Left ventricle myocardium inferior (tissue), 1 donor: ENCODE results near the gene PDCD4. TPM values are rescaled to one million over a fixed set of nuclear protein-coding genes. Genes with fewer than 3 reads are reported as not detected.

Experiments used
- DNase-seq: peaks from one replicate; pipeline ENCODE4 v3.0.0-alpha.2; 2020
- H3K27ac ChIP-seq: fragments of 200-600 bp; replicated peaks from 2 replicates; pipeline ENCODE4 v1.8.0; 2021
- H3K27me3 ChIP-seq: fragments of 200-600 bp; 2 replicates; pipeline ENCODE4 v1.8.0; 2021; ENCODE audit warnings: low read depth
- H3K36me3 ChIP-seq: fragments of 200-600 bp; 2 replicates; pipeline ENCODE4 v1.8.0; 2021
- H3K4me1 ChIP-seq: fragments of 200-600 bp; 2 replicates; pipeline ENCODE4 v1.8.0; 2021
- H3K4me3 ChIP-seq: fragments of 200-600 bp; 2 replicates; pipeline ENCODE4 v1.8.0; 2021; ENCODE audit warnings: mild to moderate bottlenecking, moderate library complexity
- H3K9me3 ChIP-seq: fragments of 200-600 bp; replicated peaks from 2 replicates; pipeline ENCODE4 v1.8.0; 2021
- intact Hi-C: fragments of 100-400 bp; cut with micrococcal nuclease; formaldehyde crosslinking; loops from one replicate; pipeline ENCODE4 v1.11.0; 2022
- total RNA-seq: library from RNA; stranded (reverse); fragmentation: NEBNext Ultra II Directional; extraction: Animal tissue kit (Norgen Biotek cat#: 25700); gene quantifications from one replicate; pipeline ENCODE4 v1.2.1, GENCODE V29; 2021
- TF ChIP-seq, protein P1 (sequence below): fragments of 200-600 bp; IDR thresholded peaks from 2 replicates; pipeline ENCODE4 v1.8.0; 2021; ENCODE audit warnings: antibody characterized with exemption, mild to moderate bottlenecking, borderline replicate concordance
- donor health status: DM: no; HTN: yes; CAD: no; lungs with severe emphysema.

The PDCD4 gene
- total RNA-seq, 1 donor from 2014 or later = 86.5 TPM

DNA sequence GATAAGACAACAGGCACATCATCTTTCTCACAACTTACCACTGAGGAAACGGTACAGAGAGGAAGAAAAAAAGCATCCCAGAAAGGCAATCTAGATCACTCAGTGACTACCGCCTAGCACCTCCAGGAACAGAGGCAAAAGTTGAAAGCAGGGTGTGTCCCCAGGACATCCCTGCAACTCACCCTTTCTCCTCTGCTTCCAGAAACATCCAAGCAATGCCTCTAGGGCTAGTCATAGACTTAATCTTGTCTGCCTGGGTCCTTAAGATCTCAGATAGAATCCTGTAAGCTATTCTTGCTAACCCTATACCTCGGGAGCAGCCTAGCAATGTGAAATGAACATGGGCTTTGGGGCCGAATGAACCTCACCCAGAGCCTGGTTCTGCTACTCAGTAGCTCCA, 18.8 kb upstream of the PDCD4 start:
- DNase-seq = no peak
- intact Hi-C loops = no loop called here
- no peaks in the 10 kb centered on the region for H3K36me3 ChIP-seq
- H3K27ac ChIP-seq = no peak overlapping the region
- H3K4me1 ChIP-seq = peaks cover 9% of the 10 kb centered on the region
- no peak overlapping the region for H3K4me3 ChIP-seq
- no peaks in the 10 kb centered on the region for H3K27me3 ChIP-seq
- H3K9me3 ChIP-seq = no peaks in the 10 kb centered on the region
- TF ChIP-seq, protein P1, sequence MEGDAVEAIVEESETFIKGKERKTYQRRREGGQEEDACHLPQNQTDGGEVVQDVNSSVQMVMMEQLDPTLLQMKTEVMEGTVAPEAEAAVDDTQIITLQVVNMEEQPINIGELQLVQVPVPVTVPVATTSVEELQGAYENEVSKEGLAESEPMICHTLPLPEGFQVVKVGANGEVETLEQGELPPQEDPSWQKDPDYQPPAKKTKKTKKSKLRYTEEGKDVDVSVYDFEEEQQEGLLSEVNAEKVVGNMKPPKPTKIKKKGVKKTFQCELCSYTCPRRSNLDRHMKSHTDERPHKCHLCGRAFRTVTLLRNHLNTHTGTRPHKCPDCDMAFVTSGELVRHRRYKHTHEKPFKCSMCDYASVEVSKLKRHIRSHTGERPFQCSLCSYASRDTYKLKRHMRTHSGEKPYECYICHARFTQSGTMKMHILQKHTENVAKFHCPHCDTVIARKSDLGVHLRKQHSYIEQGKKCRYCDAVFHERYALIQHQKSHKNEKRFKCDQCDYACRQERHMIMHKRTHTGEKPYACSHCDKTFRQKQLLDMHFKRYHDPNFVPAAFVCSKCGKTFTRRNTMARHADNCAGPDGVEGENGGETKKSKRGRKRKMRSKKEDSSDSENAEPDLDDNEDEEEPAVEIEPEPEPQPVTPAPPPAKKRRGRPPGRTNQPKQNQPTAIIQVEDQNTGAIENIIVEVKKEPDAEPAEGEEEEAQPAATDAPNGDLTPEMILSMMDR = no peak

DNA sequence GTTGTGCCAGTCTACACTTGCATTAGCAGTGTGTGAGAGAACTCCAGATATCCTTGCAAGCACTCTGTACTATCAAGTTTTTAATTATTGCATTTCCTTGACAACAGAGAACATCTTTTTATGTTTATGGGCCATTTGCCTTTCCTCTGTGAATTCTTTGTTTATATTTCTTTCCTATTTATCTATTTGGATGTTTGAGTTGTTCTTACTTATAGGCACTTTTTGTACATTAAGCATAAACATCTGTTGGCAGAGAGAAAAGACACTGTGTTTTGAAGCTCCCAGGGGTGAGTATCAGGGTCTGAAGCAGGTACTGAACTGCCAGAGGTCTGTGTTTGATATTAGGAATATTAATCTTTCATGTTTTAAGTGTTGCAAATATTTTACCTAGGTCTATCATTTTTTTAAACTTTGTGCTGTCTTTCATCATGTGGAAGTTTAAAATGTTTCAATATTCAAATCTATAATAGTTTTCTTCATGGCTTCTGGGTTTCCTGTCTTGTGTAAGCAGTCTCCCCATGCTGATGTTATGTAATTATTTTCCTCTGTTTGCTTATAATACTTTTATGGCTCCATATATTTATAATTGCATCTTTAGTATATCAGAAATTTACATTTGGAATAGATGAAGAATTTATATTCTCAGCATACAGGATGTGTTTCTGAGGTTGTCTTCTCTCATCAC, 17.7 kb upstream of the PDCD4 start:
- H3K27me3 ChIP-seq = no peaks in the 10 kb centered on the region
- no peak overlapping the region for H3K27ac ChIP-seq
- TF ChIP-seq, protein P1 = no peak
- intact Hi-C loops = no loop called here
- H3K4me3 ChIP-seq = no peak overlapping the region
- H3K9me3 ChIP-seq = no peaks in the 10 kb centered on the region
- peaks cover 17% of the 10 kb centered on the region for H3K4me1 ChIP-seq
- no peaks in the 10 kb centered on the region for H3K36me3 ChIP-seq
- DNase-seq = no peak

DNA sequence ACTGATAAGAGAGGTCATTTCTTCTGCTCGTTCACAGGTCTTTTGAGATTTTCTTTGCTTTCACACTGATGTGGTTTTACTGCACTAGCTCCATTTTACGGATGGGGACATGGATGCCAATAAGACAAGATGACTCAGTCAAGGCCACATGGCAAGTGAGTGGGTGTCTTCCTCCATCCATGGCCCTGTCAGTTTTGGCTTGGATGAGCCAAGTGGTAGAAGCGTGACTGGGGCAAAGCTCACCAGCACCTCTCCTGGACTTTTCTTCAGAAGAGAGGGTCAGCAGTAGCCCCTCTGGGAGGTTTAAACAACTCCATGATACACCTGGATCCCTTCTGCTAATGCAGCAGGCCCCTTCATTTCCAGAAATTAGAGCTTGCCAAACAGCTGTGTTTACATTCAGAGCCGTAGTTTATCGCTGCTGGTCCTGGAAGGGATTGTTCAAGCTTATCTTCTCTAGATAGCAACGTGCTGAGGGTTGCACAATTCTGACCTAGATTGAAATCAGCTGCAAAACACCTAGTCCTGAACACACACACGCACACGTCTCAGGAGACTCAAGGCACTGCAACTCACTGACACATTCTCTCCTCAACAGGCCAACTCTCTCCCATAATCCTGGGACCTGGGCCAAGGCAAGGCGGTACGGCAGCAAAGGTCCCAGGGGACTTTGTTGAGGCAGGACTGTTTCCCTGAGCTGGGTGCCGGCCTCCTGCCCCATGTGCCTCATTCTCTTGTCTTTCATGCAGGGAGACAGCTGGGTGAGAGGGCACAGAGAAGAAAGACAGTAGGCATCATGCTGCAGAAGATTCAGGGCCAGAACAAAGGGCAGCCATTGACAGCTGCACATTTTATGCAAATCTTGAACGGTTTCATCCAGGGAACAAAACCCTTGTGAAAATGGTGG, 14.2 kb upstream of the PDCD4 start:
- Histone ChIP-seq H3K9me3 (no peaks in the 10 kb centered on the region), H3K27me3 (no peaks in the 10 kb centered on the region), H3K27ac (peak overlapping the region; percentile 67), H3K36me3 (no peaks in the 10 kb centered on the region), H3K4me3 (no peak overlapping the region), H3K4me1 (peaks cover 35% of the 10 kb centered on the region)
- intact Hi-C loops = no loop called here
- no peak for DNase-seq
- TF ChIP-seq, protein P1 = no peak

DNA sequence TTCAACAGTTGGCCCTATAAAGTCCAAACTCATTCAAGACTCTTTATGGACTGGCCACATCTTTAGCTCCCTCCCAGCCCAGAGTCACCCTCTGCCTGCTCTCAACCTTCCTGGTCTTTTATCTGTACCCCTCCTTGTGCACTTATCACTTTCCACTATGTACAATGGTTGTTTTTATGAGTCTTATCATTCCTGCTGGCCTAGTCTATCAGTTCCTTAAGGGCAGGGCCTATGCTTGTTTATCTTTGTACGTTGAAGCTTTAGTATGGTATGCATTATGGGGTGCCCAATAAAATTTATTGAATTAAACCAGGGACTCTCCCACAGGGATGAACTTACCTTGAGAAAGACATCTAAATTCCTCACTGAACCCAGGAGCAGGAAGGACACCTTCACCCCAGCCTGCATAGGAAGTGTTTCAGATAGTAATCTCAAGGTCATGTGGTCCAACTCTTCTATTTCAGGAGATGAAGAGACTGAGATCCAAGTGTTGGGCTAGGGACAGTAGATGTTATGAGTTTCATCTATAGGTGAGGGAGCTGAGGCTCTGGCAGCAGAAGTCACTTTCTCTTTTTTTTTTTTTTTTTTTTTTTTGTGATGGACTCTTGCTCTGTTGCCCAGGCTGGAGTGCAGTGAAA, 13.3 kb upstream of the PDCD4 start:
- Histone ChIP-seq H3K36me3 (no peaks in the 10 kb centered on the region), H3K4me1 (peaks cover 35% of the 10 kb centered on the region), H3K27me3 (no peaks in the 10 kb centered on the region), H3K9me3 (no peaks in the 10 kb centered on the region), H3K27ac (peak overlapping the region; percentile 67), H3K4me3 (no peak overlapping the region)
- TF ChIP-seq, protein P1 = no peak
- intact Hi-C loops = no loop called here
- DNase-seq = no peak

DNA sequence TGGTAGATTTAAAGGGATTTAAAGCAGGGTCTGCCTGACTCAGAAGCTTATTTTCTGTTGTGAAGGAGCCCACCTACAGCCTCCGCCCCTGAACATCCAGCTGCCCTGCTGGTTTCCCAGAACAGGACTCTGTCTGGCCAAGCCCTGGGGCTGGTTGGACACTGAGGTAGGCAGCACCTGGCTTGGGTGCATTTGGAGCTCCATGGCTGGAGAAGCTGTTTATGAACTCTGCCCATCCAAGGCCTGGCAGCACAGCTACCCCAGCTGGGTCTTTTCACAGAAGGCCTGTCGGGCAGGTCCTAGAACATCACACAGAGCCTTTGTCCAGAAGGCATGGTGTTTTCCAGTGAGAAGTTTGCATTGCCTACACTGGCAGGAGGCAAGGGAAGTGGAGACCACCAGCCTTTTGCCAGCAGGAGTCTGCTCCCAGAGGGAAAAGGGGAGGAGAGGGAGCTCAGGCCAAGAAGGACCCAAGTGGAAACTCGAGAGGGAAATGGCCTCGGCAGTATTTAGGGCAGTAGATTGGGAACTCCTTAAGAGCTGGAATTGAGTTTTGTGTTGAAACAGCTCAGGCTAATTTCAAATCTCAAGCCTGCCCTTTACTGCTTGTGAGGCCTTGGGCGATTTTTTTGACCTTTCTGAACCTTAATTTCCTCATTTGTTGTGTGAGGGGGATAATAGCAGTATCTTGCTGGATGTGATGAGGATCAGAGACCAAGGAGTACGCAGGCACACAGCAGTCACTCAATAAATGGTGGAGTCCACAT, 12.3 kb upstream of the PDCD4 start:
- no peak overlapping the region for H3K4me3 ChIP-seq
- no peaks in the 10 kb centered on the region for H3K27me3 ChIP-seq
- TF ChIP-seq, protein P1 = no peak
- intact Hi-C loops = no loop called here
- H3K36me3 ChIP-seq = no peaks in the 10 kb centered on the region
- no peaks in the 10 kb centered on the region for H3K9me3 ChIP-seq
- peaks cover 36% of the 10 kb centered on the region for H3K4me1 ChIP-seq
- H3K27ac ChIP-seq = peak overlapping the region; percentile 67
- no peak for DNase-seq
